RWPE2 (cell line): ENCODE results near the gene KRTAP29-1.

Source experiments
- ATAC-seq: fragments of 200-7000 bp; cut with Tn5 transposase; 3 replicates; pipeline ENCODE4 v1.9.1; 2021; ENCODE audit warnings: low read depth
- DNase-seq: peaks from one replicate; pipeline ENCODE4 v3.0.0-alpha.2; 2020; ENCODE audit warnings: low spot score
- H3K27ac ChIP-seq: fragments of 450-650 bp; 2 replicates; pipeline ENCODE4 v1.5.1; 2017; ENCODE audit warnings: mild to moderate bottlenecking; ENCODE audit not compliant: poor library complexity, severe bottlenecking
- H3K27me3 ChIP-seq: fragments of 250-450 bp; sonication (Bioruptor Pico); 2 replicates; pipeline ENCODE4 v1.5.1; 2021; ENCODE audit warnings: mild to moderate bottlenecking, moderate library complexity; ENCODE audit not compliant: insufficient read depth, poor library complexity, severe bottlenecking
- H3K36me3 ChIP-seq: fragments of 250-450 bp; sonication (Bioruptor Pico); 2 replicates; pipeline ENCODE4 v1.5.1; 2020; ENCODE audit warnings: low read depth, mild to moderate bottlenecking, moderate library complexity
- H3K4me1 ChIP-seq: fragments of 250-450 bp; sonication (Bioruptor Pico); 2 replicates; pipeline ENCODE4 v1.5.1; 2021; ENCODE audit warnings: mild to moderate bottlenecking, moderate library complexity; ENCODE audit not compliant: insufficient read depth, poor library complexity, severe bottlenecking
- H3K4me3 ChIP-seq: fragments of 250-450 bp; sonication (Bioruptor Pico); 2 replicates; pipeline ENCODE4 v1.5.1; 2021; ENCODE audit warnings: mild to moderate bottlenecking, moderate library complexity; ENCODE audit not compliant: severe bottlenecking
- H3K9me3 ChIP-seq: fragments of 250-450 bp; sonication (Bioruptor Pico); 2 replicates; pipeline ENCODE4 v1.5.1; 2021; ENCODE audit warnings: mild to moderate bottlenecking, moderate library complexity; ENCODE audit not compliant: severe bottlenecking
- TF ChIP-seq, protein P1 (sequence below): fragments of 450-650 bp; IDR thresholded peaks from one replicate; pipeline ENCODE4 v1.5.1; 2017; ENCODE audit warnings: mild to moderate bottlenecking, moderate library complexity; ENCODE audit not compliant: poor library complexity, severe bottlenecking

Gene KRTAP29-1

DNA sequence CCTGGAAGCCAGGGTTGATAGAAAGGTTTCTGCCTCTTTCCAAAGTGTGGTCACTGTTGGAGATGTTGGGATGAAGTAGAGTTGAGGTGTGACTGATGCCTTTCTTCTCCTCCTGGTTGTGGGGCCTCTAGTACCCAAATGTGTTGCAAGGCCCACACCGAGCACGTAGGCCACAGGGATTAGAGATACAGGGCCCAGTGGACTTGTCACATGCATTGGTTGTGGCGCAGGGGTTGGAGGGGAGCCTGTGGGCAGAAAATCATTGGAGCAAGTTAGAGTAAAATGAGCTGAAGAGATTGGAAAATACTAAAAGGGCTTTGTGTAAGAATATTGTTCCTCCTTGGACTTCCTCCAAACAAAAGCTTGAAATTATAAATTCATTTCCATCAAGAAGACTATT lies 43.3 kb upstream of the KRTAP29-1 start:
- H3K27me3 ChIP-seq = no peaks in the 10 kb centered on the region
- H3K4me1 ChIP-seq = peaks cover 4% of the 10 kb centered on the region
- no peaks in the 10 kb centered on the region for H3K36me3 ChIP-seq
- H3K4me3 ChIP-seq = no peak overlapping the region
- ATAC-seq (no peak), DNase-seq (no peak)
- H3K27ac ChIP-seq = no peak overlapping the region
- no peaks in the 10 kb centered on the region for H3K9me3 ChIP-seq
- TF ChIP-seq, protein P1, sequence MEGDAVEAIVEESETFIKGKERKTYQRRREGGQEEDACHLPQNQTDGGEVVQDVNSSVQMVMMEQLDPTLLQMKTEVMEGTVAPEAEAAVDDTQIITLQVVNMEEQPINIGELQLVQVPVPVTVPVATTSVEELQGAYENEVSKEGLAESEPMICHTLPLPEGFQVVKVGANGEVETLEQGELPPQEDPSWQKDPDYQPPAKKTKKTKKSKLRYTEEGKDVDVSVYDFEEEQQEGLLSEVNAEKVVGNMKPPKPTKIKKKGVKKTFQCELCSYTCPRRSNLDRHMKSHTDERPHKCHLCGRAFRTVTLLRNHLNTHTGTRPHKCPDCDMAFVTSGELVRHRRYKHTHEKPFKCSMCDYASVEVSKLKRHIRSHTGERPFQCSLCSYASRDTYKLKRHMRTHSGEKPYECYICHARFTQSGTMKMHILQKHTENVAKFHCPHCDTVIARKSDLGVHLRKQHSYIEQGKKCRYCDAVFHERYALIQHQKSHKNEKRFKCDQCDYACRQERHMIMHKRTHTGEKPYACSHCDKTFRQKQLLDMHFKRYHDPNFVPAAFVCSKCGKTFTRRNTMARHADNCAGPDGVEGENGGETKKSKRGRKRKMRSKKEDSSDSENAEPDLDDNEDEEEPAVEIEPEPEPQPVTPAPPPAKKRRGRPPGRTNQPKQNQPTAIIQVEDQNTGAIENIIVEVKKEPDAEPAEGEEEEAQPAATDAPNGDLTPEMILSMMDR = no peak

DNA sequence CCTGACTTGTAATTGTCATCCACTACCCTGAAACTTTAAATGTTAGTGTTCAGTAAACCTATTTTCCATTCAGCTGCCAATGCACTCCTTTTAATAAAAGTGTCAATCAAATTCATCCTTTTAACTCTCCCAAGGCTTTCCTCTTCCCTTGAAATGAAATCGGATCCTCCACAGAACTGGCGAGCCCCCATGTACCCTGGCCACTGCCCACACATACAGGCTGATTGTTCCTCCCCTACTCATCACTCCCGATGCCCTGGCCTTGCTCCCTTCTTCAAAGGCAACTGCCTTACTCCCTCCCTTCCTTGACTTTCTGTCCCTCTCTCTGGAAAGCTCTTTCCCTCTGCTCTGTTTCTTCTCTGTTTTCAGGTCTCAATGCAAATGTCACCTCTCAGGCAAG lies 40.4 kb upstream of the KRTAP29-1 start:
- no peaks in the 10 kb centered on the region for H3K36me3 ChIP-seq
- peaks cover 14% of the 10 kb centered on the region for H3K4me1 ChIP-seq
- no peaks in the 10 kb centered on the region for H3K9me3 ChIP-seq
- TF ChIP-seq, protein P1 = no peak
- no peak for ATAC-seq
- H3K27ac ChIP-seq = no peak overlapping the region
- H3K4me3 ChIP-seq = no peak overlapping the region
- no peaks in the 10 kb centered on the region for H3K27me3 ChIP-seq
- no peak for DNase-seq

GRCh38 chr17:41340934-41341861 lies 38.5 kb upstream of the KRTAP29-1 start:
- no peak for DNase-seq
- TF ChIP-seq, protein P1 = no peak
- ATAC-seq = no peak
- H3K27me3 ChIP-seq = no peaks in the 10 kb centered on the region
- peaks cover 14% of the 10 kb centered on the region for H3K4me1 ChIP-seq
- H3K9me3 ChIP-seq = no peaks in the 10 kb centered on the region
- no peaks in the 10 kb centered on the region for H3K36me3 ChIP-seq
- no peak overlapping the region for H3K27ac ChIP-seq
- no peak overlapping the region for H3K4me3 ChIP-seq

- Histone ChIP-seq H3K27ac (no peak overlapping the region), H3K36me3 (no peaks in the 10 kb centered on the region), H3K27me3 (no peaks in the 10 kb centered on the region), H3K4me1 (peaks cover 14% of the 10 kb centered on the region), H3K9me3 (no peaks in the 10 kb centered on the region), H3K4me3 (no peak overlapping the region)
- DNase-seq (no peak), ATAC-seq (no peak)
- TF ChIP-seq, protein P1 = no peak
Observed at GRCh38 chr17:41340494-41340893, 37.8 kb upstream of the KRTAP29-1 start.
